ENCODE data around the gene CTIF.
A peak's percentile ranks its signal among the peaks of the same experiment; 100 is the strongest.

Gene CTIF

GRCh38 chr18:48753691-48754090 lies 214.9 kb downstream of the CTIF start:
- no peak for DNase-seq (ENCODE audit: low spot score)

GRCh38 chr18:48754559-48754958 lies 215.7 kb downstream of the CTIF start:
- DNase-seq (ENCODE audit: low spot score) = no peak

GRCh38 chr18:48754993-48755473 lies 216.2 kb downstream of the CTIF start:
- no peak for DNase-seq (ENCODE audit: low spot score)

GRCh38 chr18:48756511-48757226 lies 217.8 kb downstream of the CTIF start:
- peak; percentile 39 for DNase-seq (ENCODE audit: low spot score)

GRCh38 chr18:48757367-48757766 lies 218.5 kb downstream of the CTIF start:
- DNase-seq (ENCODE audit: low spot score) = no peak

- no peak for DNase-seq (ENCODE audit: low spot score)
Observed at GRCh38 chr18:48757906-48758305, 219.1 kb downstream of the CTIF start.

- no peak for DNase-seq (ENCODE audit: low spot score)
Observed at GRCh38 chr18:48761582-48761981, 222.8 kb downstream of the CTIF start.

- DNase-seq (ENCODE audit: low spot score) = no peak
Observed at GRCh38 chr18:48762022-48762421, 223.2 kb downstream of the CTIF start.

- DNase-seq (ENCODE audit: low spot score) = no peak
Observed at GRCh38 chr18:48762836-48763718, 224.2 kb downstream of the CTIF start.

- no peak for DNase-seq (ENCODE audit: low spot score)
Observed at GRCh38 chr18:48763719-48764100, 224.9 kb downstream of the CTIF start.

GRCh38 chr18:48765053-48765452 lies 226.2 kb downstream of the CTIF start:
- DNase-seq (ENCODE audit: low spot score) = no peak

GRCh38 chr18:48766026-48766425 lies 227.2 kb downstream of the CTIF start:
- no peak for DNase-seq (ENCODE audit: low spot score)

GRCh38 chr18:48766487-48766886 lies 227.7 kb downstream of the CTIF start:
- DNase-seq (ENCODE audit: low spot score) = no peak

- no peak for DNase-seq (ENCODE audit: low spot score)
Observed at GRCh38 chr18:48767090-48767690, 228.4 kb downstream of the CTIF start.

GRCh38 chr18:48769006-48769636 lies 230.3 kb downstream of the CTIF start:
- DNase-seq (ENCODE audit: low spot score) = no peak

GRCh38 chr18:48770243-48770642 lies 231.4 kb downstream of the CTIF start:
- no peak for DNase-seq (ENCODE audit: low spot score)

GRCh38 chr18:48771641-48772375 lies 233.0 kb downstream of the CTIF start:
- no peak for DNase-seq (ENCODE audit: low spot score)

GRCh38 chr18:48772457-48772856 lies 233.6 kb downstream of the CTIF start:
- DNase-seq (ENCODE audit: low spot score) = no peak

- no peak for DNase-seq (ENCODE audit: low spot score)
Observed at GRCh38 chr18:48773821-48774220, 235.0 kb downstream of the CTIF start.

GRCh38 chr18:48774941-48775340 lies 236.1 kb downstream of the CTIF start:
- no peak for DNase-seq (ENCODE audit: low spot score)

GRCh38 chr18:48775372-48776155 lies 236.7 kb downstream of the CTIF start:
- no peak for DNase-seq (ENCODE audit: low spot score)

All from COLO829 (cell line).